Activated CD8-positive, alpha-beta T cell treated with anti-CD3 and anti-CD28 coated beads for 36 hours (primary cell): ENCODE measurements around the gene PIGS. TPM values are rescaled to one million over a fixed set of nuclear protein-coding genes. Genes with fewer than 3 reads are reported as not detected.

Experiments
- ATAC-seq: fragments of 200-7000 bp; cut with Tn5 transposase; one replicate; pipeline ENCODE4 v1.10.0; 2021; ENCODE audit warnings: mild to moderate bottlenecking, moderate library complexity
- CTCF ChIA-PET: fragments of 350-600 bp; sonication (Branson Sonifier 250); formaldehyde crosslinking; loops from one replicate; lab custom pipeline; 2021; ENCODE audit warnings: antibody characterized with exemption; lab: Charles Lee
- POLR2A ChIA-PET: fragments of 350-600 bp; sonication (Branson Sonifier 250); formaldehyde crosslinking; loops from one replicate; lab custom pipeline; 2021; ENCODE audit warnings: antibody characterized with exemption; lab: Charles Lee
- DNase-seq: peaks from one replicate; pipeline ENCODE4 v3.0.0-alpha.2; 2020
- H3K27ac Mint-ChIP-seq: one replicate; pipeline ENCODE4 v1.8.0; 2021; ENCODE audit warnings: mild to moderate bottlenecking, mixed read lengths
- H3K27me3 Mint-ChIP-seq: one replicate; pipeline ENCODE4 v1.8.0; 2021; ENCODE audit warnings: mixed read lengths
- H3K36me3 Mint-ChIP-seq: one replicate; pipeline ENCODE4 v1.8.0; 2021; ENCODE audit warnings: low read depth, mixed read lengths
- H3K4me1 Mint-ChIP-seq: one replicate; pipeline ENCODE4 v1.8.0; 2021; ENCODE audit warnings: low read depth, mixed read lengths
- H3K4me3 Mint-ChIP-seq: one replicate; pipeline ENCODE4 v1.8.0; 2021; ENCODE audit warnings: mild to moderate bottlenecking, moderate library complexity, mixed read lengths
- H3K9me3 Mint-ChIP-seq: one replicate; pipeline ENCODE4 v1.8.0; 2021; ENCODE audit warnings: mixed read lengths
- intact Hi-C: fragments of 100-400 bp; cut with micrococcal nuclease; formaldehyde crosslinking; loops from one replicate; pipeline ENCODE4 v1.10.0; 2022
- total RNA-seq, 2 experiments: library from RNA; stranded (reverse); gene quantifications; one replicate each; pipeline ENCODE4 v1.2.3, GENCODE V29; 2021
- TF ChIP-seq, protein P1 (sequence below): fragments of 200-600 bp; IDR thresholded peaks from one replicate; pipeline ENCODE4 v1.8.0; 2022; ENCODE audit warnings: antibody characterized with exemption, mild to moderate bottlenecking

The PIGS gene
- total RNA-seq, 2 experiments from 2014 or later, result 33.8 to 36.9 TPM

DNA sequence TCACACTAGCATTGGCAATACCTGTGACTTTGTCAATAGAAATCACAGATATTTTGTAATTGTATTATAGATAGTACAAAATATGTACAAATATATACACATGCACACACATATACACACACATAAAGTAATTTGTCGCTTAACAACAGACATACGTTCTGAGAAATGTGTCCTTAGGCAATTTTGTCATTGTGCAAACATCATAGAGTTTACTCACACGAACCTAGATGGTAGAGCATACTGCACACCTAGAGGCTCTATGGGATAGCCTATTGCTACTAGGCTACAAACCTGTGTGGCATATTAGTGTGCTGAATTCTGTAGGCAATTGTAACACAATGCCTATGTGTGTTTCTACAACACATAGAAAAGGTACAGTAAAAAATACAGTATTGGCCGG lies 29.9 kb downstream of the PIGS start:
- ChIA-PET CTCF (interaction anchor here (0.6 to 2.1 kb wide), 14 partner anchors 8 to 186 kb away, joined by 3 to 15 read pairs (median 4); partner anchors contain the start of gene SLC13A2), POLR2A (interaction anchor here (1.0 kb wide), 1 partner anchor 14 kb away, joined by 4 read pairs; no protein-coding TSS in a partner anchor)
- Mint-ChIP-seq H3K4me3 (no peak overlapping the region), H3K27ac (no peak overlapping the region), H3K36me3 (no peaks in the 10 kb centered on the region), H3K4me1 (no peaks in the 10 kb centered on the region), H3K27me3 (no peaks in the 10 kb centered on the region), H3K9me3 (no peaks in the 10 kb centered on the region)
- TF ChIP-seq, protein P1, sequence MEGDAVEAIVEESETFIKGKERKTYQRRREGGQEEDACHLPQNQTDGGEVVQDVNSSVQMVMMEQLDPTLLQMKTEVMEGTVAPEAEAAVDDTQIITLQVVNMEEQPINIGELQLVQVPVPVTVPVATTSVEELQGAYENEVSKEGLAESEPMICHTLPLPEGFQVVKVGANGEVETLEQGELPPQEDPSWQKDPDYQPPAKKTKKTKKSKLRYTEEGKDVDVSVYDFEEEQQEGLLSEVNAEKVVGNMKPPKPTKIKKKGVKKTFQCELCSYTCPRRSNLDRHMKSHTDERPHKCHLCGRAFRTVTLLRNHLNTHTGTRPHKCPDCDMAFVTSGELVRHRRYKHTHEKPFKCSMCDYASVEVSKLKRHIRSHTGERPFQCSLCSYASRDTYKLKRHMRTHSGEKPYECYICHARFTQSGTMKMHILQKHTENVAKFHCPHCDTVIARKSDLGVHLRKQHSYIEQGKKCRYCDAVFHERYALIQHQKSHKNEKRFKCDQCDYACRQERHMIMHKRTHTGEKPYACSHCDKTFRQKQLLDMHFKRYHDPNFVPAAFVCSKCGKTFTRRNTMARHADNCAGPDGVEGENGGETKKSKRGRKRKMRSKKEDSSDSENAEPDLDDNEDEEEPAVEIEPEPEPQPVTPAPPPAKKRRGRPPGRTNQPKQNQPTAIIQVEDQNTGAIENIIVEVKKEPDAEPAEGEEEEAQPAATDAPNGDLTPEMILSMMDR, result no peak
- ATAC-seq (no peak), DNase-seq (no peak)
- intact Hi-C loops, result no loop called here

DNA sequence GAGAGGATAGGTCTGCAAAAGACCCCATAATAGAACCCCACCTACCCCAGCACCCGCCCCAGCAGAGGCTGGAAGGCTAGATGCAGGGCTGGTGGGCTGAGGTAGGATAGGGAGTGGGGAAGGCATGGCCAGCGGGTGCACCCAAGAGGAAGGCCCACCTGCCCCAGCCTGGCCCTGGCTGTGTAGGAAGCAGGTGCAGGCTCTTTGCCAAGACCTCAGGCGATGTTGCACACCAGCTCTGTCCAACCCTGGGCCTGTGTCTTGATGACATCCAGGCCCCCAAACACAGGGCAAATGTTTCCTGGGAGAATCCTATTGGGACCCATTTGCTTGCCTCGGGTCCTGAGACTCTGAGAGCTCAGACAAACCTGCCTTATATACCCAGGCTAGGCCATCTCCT lies 31.1 kb downstream of the PIGS start:
- POLR2A ChIA-PET, result interaction anchor here (1.0 kb wide), 1 partner anchor 13 kb away, joined by 4 read pairs; no protein-coding TSS in a partner anchor

DNA sequence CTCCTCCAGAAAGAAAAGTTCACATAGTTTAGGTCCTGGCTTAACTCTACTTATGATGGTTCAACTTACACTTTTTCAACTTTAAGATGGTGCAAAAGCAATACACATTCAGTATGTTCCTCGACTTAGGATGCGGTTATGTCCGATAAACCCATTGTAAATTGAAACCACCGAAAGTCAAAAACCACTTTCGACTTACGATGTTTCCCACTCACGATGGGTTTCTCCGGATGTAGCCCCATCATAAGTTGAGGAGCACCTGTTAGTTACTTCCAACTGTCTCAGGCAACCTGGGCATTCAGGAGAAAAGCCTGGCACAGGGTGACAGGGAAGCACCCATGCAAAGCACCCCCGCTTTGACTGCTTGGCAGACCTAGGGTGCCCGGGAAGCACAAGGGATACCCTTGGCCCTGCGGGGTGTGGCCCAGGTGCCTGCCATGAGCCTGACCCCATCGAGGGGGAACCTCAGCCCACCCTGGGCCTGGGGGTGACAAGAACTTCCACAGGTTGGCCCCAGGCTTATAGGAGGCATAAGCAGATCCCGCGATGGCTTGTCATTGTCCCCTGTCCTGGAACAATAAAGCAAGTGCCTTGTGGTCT lies 32.9 kb downstream of the PIGS start:
- Mint-ChIP-seq H3K27ac (no peak overlapping the region), H3K27me3 (no peaks in the 10 kb centered on the region), H3K36me3 (no peaks in the 10 kb centered on the region), H3K9me3 (no peaks in the 10 kb centered on the region), H3K4me3 (no peak overlapping the region), H3K4me1 (no peaks in the 10 kb centered on the region)
- no peak for DNase-seq
- POLR2A ChIA-PET, result interaction anchor here (0.6 to 2.7 kb wide), 2 partner anchors 13 to 28 kb away, joined by 4 to 8 read pairs; no protein-coding TSS in a partner anchor
- no peak for ATAC-seq
- TF ChIP-seq, protein P1, result no peak
- CTCF ChIA-PET, result interaction anchor here (2.1 kb wide), 1 partner anchor 11 kb away, joined by 9 read pairs; no protein-coding TSS in a partner anchor
- intact Hi-C loops, result no loop called here

More for the DNA sequence above, 31.1 kb downstream of the PIGS start:
- Mint-ChIP-seq H3K9me3 (no peaks in the 10 kb centered on the region), H3K27ac (no peak overlapping the region), H3K27me3 (no peaks in the 10 kb centered on the region), H3K36me3 (no peaks in the 10 kb centered on the region), H3K4me1 (no peaks in the 10 kb centered on the region), H3K4me3 (no peak overlapping the region)
- no peak for ATAC-seq
- intact Hi-C loops, result loop anchor here (1.0 kb wide), 1 partner anchor 46 kb away; no protein-coding TSS in a partner anchor
- CTCF ChIA-PET, result interaction anchor here (0.7 to 2.1 kb wide), 13 partner anchors 8 to 185 kb away, joined by 3 to 15 read pairs (median 4); no protein-coding TSS in a partner anchor
- TF ChIP-seq, protein P1, result no peak
- no peak for DNase-seq

DNA sequence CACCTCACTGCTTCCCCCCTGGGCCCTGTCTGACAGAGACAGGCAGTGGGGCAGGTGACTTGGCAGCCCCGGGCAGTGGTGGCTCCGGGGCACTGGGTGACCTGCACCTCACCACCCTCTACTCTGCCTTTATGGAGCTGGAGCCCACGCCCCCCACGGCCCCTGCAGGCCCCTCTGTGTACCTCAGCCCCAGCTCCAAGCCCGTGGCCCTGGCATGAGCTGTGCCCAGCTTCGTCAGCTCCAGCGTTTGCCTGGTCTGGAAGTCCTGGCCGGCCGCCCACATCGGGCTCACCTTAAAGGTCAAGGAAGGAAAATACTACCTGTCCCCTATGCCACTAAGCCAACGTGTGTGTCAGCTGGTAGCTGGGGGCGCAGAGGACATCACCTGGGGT lies 34.1 kb downstream of the PIGS start:
- DNase-seq (no peak), ATAC-seq (no peak)
- no peaks in the 10 kb centered on the region for H3K36me3 Mint-ChIP-seq
- H3K4me3 Mint-ChIP-seq, result no peak overlapping the region
- TF ChIP-seq, protein P1, result no peak
- H3K4me1 Mint-ChIP-seq, result no peaks in the 10 kb centered on the region
- H3K27me3 Mint-ChIP-seq, result no peaks in the 10 kb centered on the region
- intact Hi-C loops, result no loop called here
- no peak overlapping the region for H3K27ac Mint-ChIP-seq
- POLR2A ChIA-PET, result interaction anchor here (0.6 to 2.7 kb wide), 3 partner anchors 10 to 154 kb away, joined by 3 to 8 read pairs (median 7); no protein-coding TSS in a partner anchor
- H3K9me3 Mint-ChIP-seq, result no peaks in the 10 kb centered on the region
- CTCF ChIA-PET, result interaction anchor here (1.1 to 2.1 kb wide), 2 partner anchors 12 to 42 kb away, joined by 6 to 9 read pairs; no protein-coding TSS in a partner anchor
